GM12864 (cell line): ENCODE measurements around the gene CDK5.
"Not testable (repeated sequence)": the region's sequence is repeated elsewhere in the genome, so short reads cannot be mapped to it uniquely, and the experiment has no call there.

ENCODE experiments used
- DNase-seq: peaks from one replicate; pipeline ENCODE4 v3.0.0-alpha.2; 2011; ENCODE audit warnings: low read depth
- H3K4me3 ChIP-seq: 2 replicates; pipeline ENCODE4 v1.5.1; 2011; ENCODE audit warnings: mild to moderate bottlenecking, low read depth, low read length, control low read depth
- TF ChIP-seq, protein P1 (sequence below): IDR thresholded peaks from 2 replicates; pipeline ENCODE4 v1.5.1; 2011; ENCODE audit warnings: low read depth, mild to moderate bottlenecking, moderate library complexity, low read length, control low read depth, inconsistent platforms; ENCODE audit errors: missing control alignments

The CDK5 gene

DNA sequence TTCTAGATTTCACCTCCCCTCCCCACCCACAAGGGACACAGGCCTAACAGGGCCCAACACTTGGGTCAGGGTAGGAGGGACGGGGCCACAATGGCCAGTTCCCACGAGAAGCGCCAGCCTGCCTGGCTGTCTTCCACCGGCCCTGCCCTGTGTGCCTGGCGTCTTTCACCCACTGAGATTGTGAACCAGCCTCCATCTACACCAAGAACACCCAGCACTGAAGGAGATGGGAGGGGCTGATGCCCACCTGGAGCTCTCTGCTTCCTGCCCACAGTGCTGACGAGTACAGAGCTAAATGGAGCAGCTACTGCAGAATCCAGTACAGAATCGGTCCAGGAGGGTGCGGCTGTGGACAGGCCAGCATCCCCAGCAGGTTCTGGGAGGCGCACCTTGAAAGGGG is 11.7 kb downstream of the CDK5 start:
- TF ChIP-seq, protein P1, sequence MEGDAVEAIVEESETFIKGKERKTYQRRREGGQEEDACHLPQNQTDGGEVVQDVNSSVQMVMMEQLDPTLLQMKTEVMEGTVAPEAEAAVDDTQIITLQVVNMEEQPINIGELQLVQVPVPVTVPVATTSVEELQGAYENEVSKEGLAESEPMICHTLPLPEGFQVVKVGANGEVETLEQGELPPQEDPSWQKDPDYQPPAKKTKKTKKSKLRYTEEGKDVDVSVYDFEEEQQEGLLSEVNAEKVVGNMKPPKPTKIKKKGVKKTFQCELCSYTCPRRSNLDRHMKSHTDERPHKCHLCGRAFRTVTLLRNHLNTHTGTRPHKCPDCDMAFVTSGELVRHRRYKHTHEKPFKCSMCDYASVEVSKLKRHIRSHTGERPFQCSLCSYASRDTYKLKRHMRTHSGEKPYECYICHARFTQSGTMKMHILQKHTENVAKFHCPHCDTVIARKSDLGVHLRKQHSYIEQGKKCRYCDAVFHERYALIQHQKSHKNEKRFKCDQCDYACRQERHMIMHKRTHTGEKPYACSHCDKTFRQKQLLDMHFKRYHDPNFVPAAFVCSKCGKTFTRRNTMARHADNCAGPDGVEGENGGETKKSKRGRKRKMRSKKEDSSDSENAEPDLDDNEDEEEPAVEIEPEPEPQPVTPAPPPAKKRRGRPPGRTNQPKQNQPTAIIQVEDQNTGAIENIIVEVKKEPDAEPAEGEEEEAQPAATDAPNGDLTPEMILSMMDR, result no peak
- DNase-seq, result no peak
- no peak overlapping the region for H3K4me3 ChIP-seq

DNA sequence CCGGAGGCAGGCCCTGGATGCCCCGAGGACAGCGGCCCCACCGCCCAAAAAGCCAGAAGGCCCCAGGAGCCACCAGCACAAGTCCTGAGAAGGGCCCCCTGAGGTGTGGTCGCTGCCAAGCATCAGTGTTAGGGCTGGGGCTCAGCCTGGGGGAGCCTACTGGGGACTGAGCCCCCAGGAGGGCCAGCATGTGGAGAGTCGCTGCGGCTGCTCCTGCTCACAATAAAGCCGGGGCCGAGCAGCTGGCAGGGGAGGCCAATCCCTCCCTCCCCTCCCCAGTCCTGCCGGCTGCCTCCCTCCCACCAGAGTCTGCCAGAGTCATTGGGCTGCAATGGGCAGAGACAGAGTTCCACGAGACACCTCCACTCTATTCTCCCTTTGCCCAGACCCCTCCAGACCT is 12.4 kb downstream of the CDK5 start:
- no peak overlapping the region for H3K4me3 ChIP-seq
- TF ChIP-seq, protein P1, result no peak
- no peak for DNase-seq

DNA sequence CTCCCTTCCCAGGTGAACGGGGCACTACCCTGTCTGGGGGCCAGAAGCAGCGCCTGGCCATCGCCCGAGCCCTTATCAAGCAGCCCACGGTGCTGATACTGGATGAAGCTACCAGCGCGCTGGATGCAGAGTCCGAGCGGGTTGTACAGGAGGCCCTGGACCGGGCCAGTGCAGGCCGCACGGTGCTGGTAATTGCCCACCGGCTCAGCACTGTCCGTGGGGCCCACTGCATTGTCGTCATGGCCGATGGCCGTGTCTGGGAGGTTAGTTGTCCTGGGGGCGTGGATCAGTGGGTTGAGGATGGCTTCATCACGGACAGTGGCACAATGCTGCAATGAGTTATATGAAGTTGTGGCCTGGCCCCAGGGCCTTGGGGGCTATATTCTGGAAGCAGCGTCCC is 13.7 kb downstream of the CDK5 start:
- TF ChIP-seq, protein P1, result no peak
- H3K4me3 ChIP-seq, result no peak overlapping the region

DNA sequence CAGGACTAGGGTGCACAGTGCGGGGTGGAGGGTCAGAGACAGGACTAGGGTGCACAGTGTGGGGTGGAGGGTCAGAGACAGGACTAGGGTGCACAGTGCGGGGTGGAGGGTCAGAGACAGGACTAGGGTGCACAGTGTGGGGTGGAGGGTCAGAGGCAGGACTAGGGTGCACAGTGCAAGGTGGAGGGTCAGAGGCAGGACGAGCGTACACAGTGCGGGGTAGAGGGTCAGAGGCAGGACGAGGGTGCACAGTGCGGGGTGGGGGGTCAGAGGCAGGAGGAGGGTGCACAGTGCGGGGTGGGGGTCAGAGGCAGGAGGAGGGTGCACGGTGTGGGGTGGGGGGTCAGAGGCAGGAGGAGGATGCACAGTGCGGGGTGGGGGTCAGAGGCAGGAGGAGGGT is 14.2 kb downstream of the CDK5 start:
- H3K4me3 ChIP-seq, DNase-seq: not testable (repeated sequence)

More for the DNA sequence above, 13.7 kb downstream of the CDK5 start:
- no peak for DNase-seq

DNA sequence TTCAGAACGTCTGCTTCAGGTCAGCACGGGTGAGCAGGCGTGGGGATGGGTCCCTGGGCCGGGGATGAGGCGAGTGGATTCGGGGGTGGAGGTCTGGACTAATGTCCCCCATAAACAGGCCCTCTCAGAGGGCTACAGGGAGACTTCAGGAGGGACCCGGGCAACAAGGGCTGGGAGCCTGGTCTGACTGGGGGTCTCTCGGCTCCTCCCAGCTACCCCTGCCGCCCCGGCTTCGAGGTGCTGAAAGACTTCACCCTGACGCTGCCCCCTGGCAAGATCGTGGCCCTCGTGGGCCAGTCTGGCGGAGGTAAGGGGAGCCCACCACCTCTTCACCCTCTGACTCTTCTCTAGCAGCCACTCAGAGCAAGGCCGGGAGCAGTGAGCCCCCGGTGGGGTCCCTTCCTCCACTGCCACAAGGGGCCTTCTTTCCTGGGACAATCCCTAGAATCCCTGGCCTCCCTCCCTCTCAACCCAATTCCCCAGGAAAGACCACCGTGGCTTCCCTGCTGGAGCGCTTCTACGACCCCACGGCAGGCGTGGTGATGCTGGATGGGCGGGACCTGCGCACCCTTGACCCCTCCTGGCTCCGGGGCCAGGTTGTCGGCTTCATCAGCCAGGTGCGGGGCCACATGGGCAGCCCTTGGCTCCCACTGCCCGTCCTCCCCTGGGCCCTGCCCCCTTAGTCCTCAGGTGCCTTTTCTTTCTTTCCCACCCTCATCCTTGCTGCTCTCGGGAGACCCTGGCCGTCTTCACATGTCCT is 16.9 kb downstream of the CDK5 start:
- H3K4me3 ChIP-seq, result no peak overlapping the region
- TF ChIP-seq, protein P1, result no peak
- no peak for DNase-seq

DNA sequence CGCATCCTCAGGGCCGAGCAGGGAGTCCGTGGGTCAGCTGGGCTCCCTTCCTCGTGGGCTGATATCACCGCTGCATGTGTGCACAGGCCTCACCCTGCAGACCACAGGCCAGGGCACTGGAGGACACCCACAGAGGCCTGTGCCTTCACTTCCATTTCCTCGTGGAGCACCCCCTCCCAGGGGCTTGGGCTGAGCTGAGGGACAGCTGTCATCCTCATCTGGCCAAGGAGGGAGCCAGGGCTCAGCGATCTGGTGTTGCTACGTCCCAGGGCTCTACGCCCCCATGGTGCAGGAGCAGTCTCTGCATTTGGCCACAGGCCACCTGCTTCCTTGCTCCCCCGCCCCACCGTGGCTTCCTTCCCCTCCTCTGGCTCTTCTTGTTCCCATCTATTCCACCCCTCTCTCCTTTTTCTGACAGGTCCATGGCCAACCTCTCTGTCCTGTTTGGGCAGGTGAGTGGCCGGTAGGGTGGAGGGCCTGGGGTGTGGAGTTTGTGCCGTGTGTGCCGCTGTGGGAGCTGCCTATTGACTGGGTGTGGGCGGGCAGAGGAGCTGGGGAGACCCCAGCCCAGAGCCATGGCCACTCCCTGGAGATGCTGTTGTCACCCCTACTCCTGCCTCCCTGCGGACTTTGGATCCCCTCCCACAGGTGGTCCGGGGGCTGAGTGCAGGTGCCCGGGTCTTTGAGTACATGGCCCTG is 17.7 kb downstream of the CDK5 start:
- DNase-seq, result no peak
- H3K4me3 ChIP-seq, result no peak overlapping the region
- TF ChIP-seq, protein P1, result no peak

DNA sequence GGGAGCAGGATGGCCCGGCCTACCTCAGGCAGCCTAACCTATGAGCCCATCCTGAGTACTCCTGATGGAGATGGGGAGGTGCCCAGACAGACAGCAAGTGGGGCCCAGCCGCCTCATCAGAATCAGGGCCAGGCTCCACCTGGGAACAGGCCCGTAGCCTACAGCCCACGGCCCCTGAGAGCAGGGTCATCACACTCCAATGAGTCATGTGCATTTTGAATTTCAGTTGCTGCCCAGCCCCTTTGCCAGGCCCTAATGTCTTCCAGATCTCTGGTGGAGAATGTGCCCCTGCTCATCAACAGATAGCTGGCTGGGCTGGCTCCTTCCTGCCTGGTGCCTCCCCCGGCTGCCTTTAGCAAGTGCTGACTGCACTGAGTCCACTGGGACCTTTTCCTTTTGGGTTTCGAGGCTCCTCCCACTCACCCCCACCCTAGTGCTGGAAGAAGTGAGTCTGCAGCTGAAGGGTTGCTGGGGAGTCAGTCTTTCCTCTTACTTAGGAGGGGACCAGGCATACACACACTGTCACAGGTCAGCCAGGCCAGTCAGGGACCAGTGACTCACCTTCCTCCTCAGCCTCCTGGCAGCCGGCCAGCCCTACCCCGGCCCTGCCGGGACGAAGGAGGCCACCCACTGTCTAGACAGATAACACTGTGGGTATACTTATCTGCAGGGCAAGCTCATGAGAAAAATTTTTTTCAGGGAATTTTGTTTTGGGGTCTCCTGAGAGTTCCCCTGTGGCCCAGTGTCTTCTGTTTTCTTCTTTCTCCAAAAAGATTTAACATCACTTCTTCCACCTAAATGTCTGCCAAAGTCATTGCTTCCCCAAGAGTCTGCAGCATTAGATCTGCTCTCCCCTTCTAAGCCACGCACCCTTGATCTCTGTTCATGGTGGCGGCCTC is 18.5 kb downstream of the CDK5 start:
- TF ChIP-seq, protein P1, result no peak
- no peak overlapping the region for H3K4me3 ChIP-seq
- no peak for DNase-seq
